ENCODE data around the gene SAT2.

GRCh38 chr17:7610641-7611040 is 17.0 kb downstream of the SAT2 start:
- no peak for TF ChIP-seq ZNF747 (tag by site-specific recombination; IDR thresholded peaks at IDR 0.05)
- no peak for TF ChIP-seq CTCF (tag by site-specific recombination; IDR thresholded peaks at IDR 0.05)
- no peak for TF ChIP-seq YY1 (tag by site-specific recombination; IDR thresholded peaks at IDR 0.05)
